ENCODE data around the gene RUNX3. TPM values are rescaled to one million over a fixed set of nuclear protein-coding genes. Genes with fewer than 3 reads are reported as not detected.

Gene RUNX3
- total RNA-seq, 6 donors from 2014 or later = 4.2 to 15.6 (median 10.1) TPM

- Histone ChIP-seq H3K27ac (no peak overlapping the region), H3K4me1 (no peaks in the 10 kb centered on the region), H3K27me3 (no peaks in the 10 kb centered on the region), H3K36me3 (peaks cover 0 to 4% (median 0%) of the 10 kb centered on the region in 4 donors), H3K4me3 (no peak overlapping the region), H3K9me3 (no peaks in the 10 kb centered on the region)
- WGBS, 2 donors = 92 to 95% methylated on average over 18 to 22 of the region's 22 CpGs
- no peak for TF ChIP-seq POLR2A (IDR thresholded peaks at IDR 0.05)
- TF ChIP-seq CTCF (IDR thresholded peaks at IDR 0.05) = no peak
- no peak for TF ChIP-seq EP300 (IDR thresholded peaks at IDR 0.05)
- TF ChIP-seq POLR2AphosphoS5 (IDR thresholded peaks at IDR 0.05) = no peak
- ATAC-seq (ENCODE audit: low FRiP score in 2 of 2) (no peak), DNase-seq (peak in 1 of 2 donors; percentile 8)
These were observed 27.6 kb downstream of the RUNX3 start for GRCh38 chr1:24902471-24902891.

GRCh38 chr1:24901791-24902470, 28.1 kb downstream of the RUNX3 start:
- 94 to 95% methylated on average over 6 to 38 of the region's 38 CpGs for WGBS, 2 donors
- peaks cover 0 to 4% (median 0%) of the 10 kb centered on the region in 4 donors for H3K36me3 ChIP-seq
- TF ChIP-seq POLR2A (IDR thresholded peaks at IDR 0.05) = no peak
- TF ChIP-seq CTCF (IDR thresholded peaks at IDR 0.05) = no peak
- no peak for TF ChIP-seq POLR2AphosphoS5 (IDR thresholded peaks at IDR 0.05)
- no peak for TF ChIP-seq EP300 (IDR thresholded peaks at IDR 0.05)
- no peaks in the 10 kb centered on the region for H3K27me3 ChIP-seq
- DNase-seq (peak in 1 of 2 donors; percentile 18), ATAC-seq (ENCODE audit: low FRiP score in 2 of 2) (no peak)
- no peaks in the 10 kb centered on the region for H3K9me3 ChIP-seq
- H3K4me1 ChIP-seq = no peaks in the 10 kb centered on the region
- H3K27ac ChIP-seq = no peak overlapping the region
- no peak overlapping the region for H3K4me3 ChIP-seq

GRCh38 chr1:24900985-24901781, 28.9 kb downstream of the RUNX3 start:
- TF ChIP-seq POLR2AphosphoS5 (IDR thresholded peaks at IDR 0.05) (no peak), EP300 (IDR thresholded peaks at IDR 0.05) (no peak), CTCF (IDR thresholded peaks at IDR 0.05) (no peak), POLR2A (IDR thresholded peaks at IDR 0.05) (no peak)
- DNase-seq = peak in 1 of 2 donors; percentile 10
- no peak overlapping the region for H3K4me3 ChIP-seq
- no peak overlapping the region for H3K27ac ChIP-seq
- H3K27me3 ChIP-seq = no peaks in the 10 kb centered on the region
- no peaks in the 10 kb centered on the region for H3K4me1 ChIP-seq
- ATAC-seq (ENCODE audit: low FRiP score in 2 of 2) = no peak
- H3K9me3 ChIP-seq = no peaks in the 10 kb centered on the region
- H3K36me3 ChIP-seq = peaks cover 0 to 4% (median 0%) of the 10 kb centered on the region in 4 donors
- 79 to 86% methylated on average over 11 to 12 of the region's 12 CpGs for WGBS, 2 donors

- Histone ChIP-seq H3K9me3 (no peaks in the 10 kb centered on the region), H3K27ac (no peak overlapping the region), H3K36me3 (peaks cover 0 to 4% (median 0%) of the 10 kb centered on the region in 4 donors), H3K4me1 (no peaks in the 10 kb centered on the region), H3K27me3 (no peaks in the 10 kb centered on the region), H3K4me3 (no peak overlapping the region)
- ATAC-seq (ENCODE audit: low FRiP score in 2 of 2) (no peak), DNase-seq (peak in 1 of 2 donors; percentile 17)
- 75 to 76% methylated on average over 9 of the region's 9 CpGs for WGBS, 2 donors
- TF ChIP-seq CTCF (IDR thresholded peaks at IDR 0.05) (no peak), POLR2AphosphoS5 (IDR thresholded peaks at IDR 0.05) (no peak), EP300 (IDR thresholded peaks at IDR 0.05) (no peak), POLR2A (IDR thresholded peaks at IDR 0.05) (no peak)
These were observed 29.6 kb downstream of the RUNX3 start for GRCh38 chr1:24900486-24900849.

All from upper lobe of left lung (tissue), 6 donors.